LNCaP clone FGC (cell line): ENCODE results near the gene PSMD12.

Source experiments
- DNase-seq: peaks from one replicate; pipeline ENCODE4 v3.0.0-alpha.2; 2011; ENCODE audit warnings: low read depth
- H3K4me3 ChIP-seq: 2 replicates; pipeline ENCODE4 v1.5.1; 2011; ENCODE audit warnings: mild to moderate bottlenecking, low read depth, low read length, control low read depth
- TF ChIP-seq, protein P1 (sequence below): IDR thresholded peaks from 2 replicates; pipeline ENCODE4 v1.5.1; 2012; ENCODE audit warnings: mild to moderate bottlenecking; ENCODE audit not compliant: control insufficient read depth, insufficient read depth; ENCODE audit errors: extremely low read depth

PSMD12 gene

DNA sequence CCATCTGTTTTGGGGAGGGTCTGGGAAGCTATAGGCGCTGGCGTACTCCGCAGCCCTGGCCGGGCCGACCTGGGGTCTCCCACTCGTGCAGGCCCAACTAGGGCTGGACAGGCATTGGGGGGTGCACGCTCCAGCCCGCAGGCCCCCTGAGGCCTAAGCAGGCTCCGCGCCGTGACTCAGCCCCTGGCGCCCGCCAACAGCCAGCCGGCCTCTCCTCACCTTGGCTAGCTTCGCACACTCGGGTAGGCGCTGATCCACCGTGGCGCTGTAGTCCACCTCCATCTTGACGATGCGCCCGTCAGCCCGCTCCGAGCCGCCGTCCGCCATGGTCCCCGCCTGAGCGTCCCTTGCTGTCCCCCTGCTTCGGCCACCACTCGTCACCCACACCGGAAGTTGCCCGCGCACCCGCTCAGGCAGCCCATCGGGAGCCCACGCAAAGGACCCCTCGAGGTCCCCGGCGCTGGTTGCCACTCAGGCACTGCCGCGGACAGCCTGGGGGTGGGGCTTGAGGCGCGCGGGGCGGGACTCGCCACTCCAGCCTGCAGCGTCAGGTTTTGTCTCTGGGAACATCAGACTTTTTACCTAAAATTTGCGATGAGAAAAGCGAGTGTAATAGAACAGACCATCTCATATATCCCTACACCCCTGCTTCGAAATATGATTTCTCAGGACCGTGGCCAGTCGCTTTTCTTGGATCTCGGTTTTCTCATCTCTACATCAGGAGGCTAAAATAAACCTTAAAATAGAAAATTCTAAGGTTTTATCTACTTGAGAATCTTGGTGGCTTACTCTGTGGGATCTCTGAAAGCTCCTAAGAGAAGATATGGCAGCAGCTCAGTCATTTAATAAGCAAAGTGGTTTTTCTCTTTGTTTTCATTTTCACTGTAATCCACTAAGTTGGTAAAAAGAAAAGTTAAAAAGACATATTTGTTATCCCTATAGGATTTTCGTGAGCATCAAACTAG is at the start of gene PSMD12:
Gene PSMD12 (minus strand): TSS at position 385 of the 965 bp plus-strand sequence. CDS start 58 bp downstream, at position 327.
- H3K4me3 ChIP-seq: peak within 1 kb of the TSS; percentile 96
- TF ChIP-seq, protein P1, sequence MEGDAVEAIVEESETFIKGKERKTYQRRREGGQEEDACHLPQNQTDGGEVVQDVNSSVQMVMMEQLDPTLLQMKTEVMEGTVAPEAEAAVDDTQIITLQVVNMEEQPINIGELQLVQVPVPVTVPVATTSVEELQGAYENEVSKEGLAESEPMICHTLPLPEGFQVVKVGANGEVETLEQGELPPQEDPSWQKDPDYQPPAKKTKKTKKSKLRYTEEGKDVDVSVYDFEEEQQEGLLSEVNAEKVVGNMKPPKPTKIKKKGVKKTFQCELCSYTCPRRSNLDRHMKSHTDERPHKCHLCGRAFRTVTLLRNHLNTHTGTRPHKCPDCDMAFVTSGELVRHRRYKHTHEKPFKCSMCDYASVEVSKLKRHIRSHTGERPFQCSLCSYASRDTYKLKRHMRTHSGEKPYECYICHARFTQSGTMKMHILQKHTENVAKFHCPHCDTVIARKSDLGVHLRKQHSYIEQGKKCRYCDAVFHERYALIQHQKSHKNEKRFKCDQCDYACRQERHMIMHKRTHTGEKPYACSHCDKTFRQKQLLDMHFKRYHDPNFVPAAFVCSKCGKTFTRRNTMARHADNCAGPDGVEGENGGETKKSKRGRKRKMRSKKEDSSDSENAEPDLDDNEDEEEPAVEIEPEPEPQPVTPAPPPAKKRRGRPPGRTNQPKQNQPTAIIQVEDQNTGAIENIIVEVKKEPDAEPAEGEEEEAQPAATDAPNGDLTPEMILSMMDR: no peak
- peak; percentile 65 for DNase-seq

DNA sequence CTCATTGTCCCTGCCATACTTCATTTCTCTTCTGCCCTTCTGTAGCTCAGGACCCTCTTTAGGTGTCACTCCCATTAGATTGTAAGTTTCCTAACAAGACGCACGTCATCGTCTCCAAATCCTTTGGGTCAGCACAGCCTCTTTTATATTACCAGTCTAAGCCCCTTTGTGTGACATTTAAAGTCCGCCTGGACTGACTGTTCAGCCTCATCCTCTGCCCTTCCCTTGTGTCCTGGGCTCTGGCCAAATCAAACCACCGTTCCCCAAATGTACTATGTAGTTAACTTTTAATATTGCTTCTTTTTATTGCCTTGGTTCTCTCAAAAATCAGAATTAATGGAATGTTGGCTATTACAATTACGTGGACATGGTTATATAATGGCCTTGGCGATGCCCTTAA is 48.9 kb upstream of the PSMD12 start:
- TF ChIP-seq, protein P1: no peak

DNA sequence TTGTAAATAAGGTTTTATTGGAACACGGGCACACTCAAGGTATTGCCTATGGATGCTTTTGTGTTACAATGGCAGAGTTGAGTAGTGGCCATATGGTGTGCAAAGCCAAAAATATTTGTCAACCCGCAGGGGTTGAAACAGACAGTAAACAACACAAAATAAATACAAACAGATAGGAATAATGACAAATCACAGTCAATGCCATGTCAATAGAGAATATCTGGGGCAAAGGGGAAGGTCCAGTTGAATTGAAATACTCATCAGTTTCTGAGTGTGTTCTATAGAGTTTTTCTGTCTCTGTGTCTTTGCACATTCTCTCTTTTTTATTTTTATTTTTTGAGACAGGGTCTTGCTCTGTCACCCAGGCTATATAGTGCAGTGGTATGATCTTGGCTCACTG is 48.2 kb upstream of the PSMD12 start:
- no peak overlapping the region for H3K4me3 ChIP-seq
- TF ChIP-seq, protein P1: no peak
- no peak for DNase-seq

More for the DNA sequence above, 48.9 kb upstream of the PSMD12 start:
- DNase-seq: no peak
- H3K4me3 ChIP-seq: no peak overlapping the region

DNA sequence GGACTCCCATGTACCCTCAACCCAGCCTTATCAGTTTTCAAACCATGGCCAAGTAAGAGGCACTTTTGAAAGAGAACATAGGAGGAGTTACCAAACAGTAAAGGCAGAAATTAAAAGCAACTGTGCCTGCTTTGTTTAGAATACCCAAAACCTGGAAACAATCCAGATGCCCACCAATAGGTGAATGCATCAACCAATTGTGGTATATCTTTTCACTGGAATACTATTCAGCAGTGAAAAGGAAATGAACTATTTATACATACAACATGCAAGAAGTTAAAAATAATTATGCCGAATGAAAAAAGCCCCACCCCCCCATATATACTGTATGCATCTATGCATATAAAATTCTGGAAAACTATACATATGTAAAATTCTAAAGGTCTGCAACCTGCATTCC is 47.8 kb upstream of the PSMD12 start:
- DNase-seq: no peak
- no peak overlapping the region for H3K4me3 ChIP-seq
- TF ChIP-seq, protein P1: no peak

DNA sequence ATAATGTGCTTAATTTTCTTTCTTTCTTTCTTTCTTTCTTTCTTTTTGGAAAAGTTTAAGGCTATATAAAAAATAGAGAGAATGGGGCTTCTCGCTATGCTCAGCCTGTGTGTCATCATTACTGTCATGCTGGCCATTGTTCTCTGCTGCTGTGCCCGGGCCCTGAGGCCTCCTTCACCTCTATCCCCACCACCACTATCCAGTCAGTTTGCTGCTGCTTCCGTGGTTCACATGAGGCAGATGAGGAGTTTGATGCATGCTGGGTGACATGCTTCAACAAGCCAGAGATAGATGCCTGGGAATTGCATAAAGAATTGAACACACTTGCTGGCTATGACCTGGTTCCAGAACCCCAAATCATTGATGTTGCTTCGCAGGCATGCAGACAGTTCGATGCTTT is 47.0 kb upstream of the PSMD12 start:
- TF ChIP-seq, protein P1: no peak
- no peak overlapping the region for H3K4me3 ChIP-seq

DNA sequence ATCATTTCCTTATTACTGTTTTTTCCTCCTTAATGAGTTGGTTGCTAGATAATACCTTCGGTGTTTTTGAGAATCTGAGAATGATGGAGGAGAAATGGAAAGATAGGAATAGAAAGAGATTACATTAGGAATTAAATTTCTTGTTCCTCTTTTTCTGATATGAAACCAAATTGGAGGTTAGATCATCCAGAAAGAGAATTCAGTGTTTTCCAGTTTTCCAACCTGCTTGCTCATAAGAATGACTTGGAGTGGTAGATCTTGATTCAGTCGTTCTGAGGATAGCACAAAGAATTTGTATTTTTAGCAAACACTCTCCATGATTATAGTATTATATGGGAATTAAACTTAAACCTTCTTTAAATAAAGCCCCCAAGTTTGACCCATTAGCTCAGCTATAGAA is 46.6 kb upstream of the PSMD12 start:
- DNase-seq: no peak
- TF ChIP-seq, protein P1: no peak
- no peak overlapping the region for H3K4me3 ChIP-seq

More for the DNA sequence above, 47.0 kb upstream of the PSMD12 start:
- DNase-seq: no peak

DNA sequence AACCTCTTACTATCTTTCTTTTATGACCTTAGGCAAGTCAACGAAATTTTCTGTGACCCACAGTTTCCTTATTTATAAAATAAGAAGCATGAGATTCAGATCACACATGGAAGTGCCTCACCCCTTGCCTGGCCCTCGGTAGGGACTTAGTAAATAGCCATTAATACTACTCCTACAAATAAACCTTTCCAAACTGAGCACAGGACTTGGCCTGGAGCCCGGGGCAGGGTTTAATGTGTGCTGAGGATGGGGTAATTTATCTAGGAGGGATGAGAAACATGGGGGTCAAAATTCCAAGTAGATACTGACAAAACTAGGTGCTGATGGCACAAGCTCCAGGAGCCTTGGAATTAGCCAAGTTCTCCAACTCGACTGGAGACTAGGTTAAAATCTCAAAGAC is 45.7 kb upstream of the PSMD12 start:
- DNase-seq: no peak
- H3K4me3 ChIP-seq: no peak overlapping the region
- TF ChIP-seq, protein P1: no peak
